C4-2B (cell line): ENCODE data around the gene TMEM183A.

Source experiments
- ZFX ChIP-seq: fragments of 450-650 bp; IDR thresholded peaks from 2 replicates; pipeline ENCODE4 v1.6.1; 2017
- TF ChIP-seq, protein P1 (sequence below): fragments of 450-650 bp; conservative IDR thresholded peaks from 2 replicates; pipeline ENCODE4 v1.5.1; 2017; ENCODE audit warnings: mild to moderate bottlenecking

DNA sequence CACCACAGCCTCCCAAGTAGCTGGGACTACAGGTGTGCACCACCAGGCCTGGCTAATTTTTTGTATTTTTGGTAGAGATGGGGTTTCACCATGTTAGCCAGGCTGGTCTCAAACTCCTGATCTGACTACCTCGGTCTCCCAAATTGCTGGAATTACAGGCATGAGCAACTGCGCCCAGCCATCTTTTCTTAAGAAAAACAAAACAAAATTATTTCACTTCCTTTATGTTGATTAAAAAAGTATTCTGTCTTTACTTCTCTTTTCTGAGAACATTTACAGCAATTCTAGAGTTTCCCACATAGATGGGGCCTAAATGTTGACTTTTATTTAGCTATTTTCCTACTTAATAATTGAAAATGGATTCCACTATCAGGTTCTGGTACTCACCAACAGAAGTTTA lies 17.3 kb upstream of the TMEM183A start:
- TF ChIP-seq, protein P1, sequence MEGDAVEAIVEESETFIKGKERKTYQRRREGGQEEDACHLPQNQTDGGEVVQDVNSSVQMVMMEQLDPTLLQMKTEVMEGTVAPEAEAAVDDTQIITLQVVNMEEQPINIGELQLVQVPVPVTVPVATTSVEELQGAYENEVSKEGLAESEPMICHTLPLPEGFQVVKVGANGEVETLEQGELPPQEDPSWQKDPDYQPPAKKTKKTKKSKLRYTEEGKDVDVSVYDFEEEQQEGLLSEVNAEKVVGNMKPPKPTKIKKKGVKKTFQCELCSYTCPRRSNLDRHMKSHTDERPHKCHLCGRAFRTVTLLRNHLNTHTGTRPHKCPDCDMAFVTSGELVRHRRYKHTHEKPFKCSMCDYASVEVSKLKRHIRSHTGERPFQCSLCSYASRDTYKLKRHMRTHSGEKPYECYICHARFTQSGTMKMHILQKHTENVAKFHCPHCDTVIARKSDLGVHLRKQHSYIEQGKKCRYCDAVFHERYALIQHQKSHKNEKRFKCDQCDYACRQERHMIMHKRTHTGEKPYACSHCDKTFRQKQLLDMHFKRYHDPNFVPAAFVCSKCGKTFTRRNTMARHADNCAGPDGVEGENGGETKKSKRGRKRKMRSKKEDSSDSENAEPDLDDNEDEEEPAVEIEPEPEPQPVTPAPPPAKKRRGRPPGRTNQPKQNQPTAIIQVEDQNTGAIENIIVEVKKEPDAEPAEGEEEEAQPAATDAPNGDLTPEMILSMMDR = no peak
- TF ChIP-seq ZFX = no peak
